ENCODE results near the gene RPF1. TPM values are rescaled to one million over a fixed set of nuclear protein-coding genes. Genes with fewer than 3 reads are reported as not detected.

RPF1 gene
- total and polyA plus RNA-seq, 2 of the 4 experiments (the other 2 are of a cell fraction), result 28.4 to 30.3 TPM

DNA sequence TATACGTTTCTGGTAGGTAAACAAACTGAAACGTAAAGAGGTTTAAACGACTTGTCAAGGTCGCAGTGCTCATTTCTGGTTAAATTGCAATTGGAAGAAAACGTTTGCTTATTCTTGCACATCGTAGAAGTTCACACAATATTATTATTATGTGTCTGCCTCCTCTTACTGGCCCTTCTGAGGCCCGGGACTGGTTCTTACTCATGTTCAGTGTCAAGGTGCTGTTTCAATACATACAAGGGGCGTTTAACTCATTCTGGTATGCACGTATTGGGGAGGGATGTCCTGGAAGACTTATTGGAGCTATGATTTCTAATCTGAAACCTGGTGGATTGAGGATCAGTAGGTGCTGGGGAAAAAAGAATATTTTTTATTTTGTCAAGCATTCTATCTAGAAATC is 932 bp downstream of the RPF1 start:
- no CpG with 5 or more reads among the region's 9 CpGs for WGBS, 2 experiments (ENCODE audit: extremely low coverage in 2 of 2, insufficient read length in 1 of 2)
- H3K27ac ChIP-seq (ENCODE audit: insufficient read depth, low read length), result 0 out of 2 replicates have a peak overlapping the region, but pooled peaks have one; percentile 21

More for the DNA sequence above, 932 bp downstream of the RPF1 start:
- peaks cover 3% of the 10 kb centered on the region for H3K4me1 ChIP-seq (ENCODE audit: control insufficient read depth, insufficient read depth, low read length)
- POLR2A ChIA-PET (ENCODE audit: unreplicated experiment), result interaction anchor here (0.6 to 0.8 kb wide), 2 partner anchors 26 to 1103 kb away, joined by 3 to 7 read pairs; no protein-coding TSS in a partner anchor
- H4K91ac ChIP-seq (ENCODE audit: insufficient read depth, low read depth, low read length), result no peak overlapping the region
- peak overlapping the region; percentile 60 for H3K4me3 ChIP-seq (ENCODE audit: insufficient read depth, low read depth, low read length)
- H3K27me3 ChIP-seq (ENCODE audit: control insufficient read depth, insufficient read depth, low read length), result no peaks in the 10 kb centered on the region
- H2BK15ac ChIP-seq (ENCODE audit: low read depth, low read length), result no peak overlapping the region
- DNase-seq (peak; percentile 6), ATAC-seq (ENCODE audit: low read depth) (no peak)
- H3K79me1 ChIP-seq (ENCODE audit: low read depth in 1 of 2, low read length in 2 of 2), result peaks cover 4 to 37% of the 10 kb centered on the region in 2 experiments; a peak in 3 of 4 replicates
- intact Hi-C loops (cut with micrococcal nuclease) (loop anchor here (1.0 kb wide), 1 partner anchor 141 kb away; no protein-coding TSS in a partner anchor), dilution Hi-C loops (cut with HindIII; ENCODE audit: low sequenced_read_pairs, unreplicated experiment) (no loop called here), in situ Hi-C loops (cut with MboI; ENCODE audit: low sequenced_read_pairs) (no loop called here)
- no peak overlapping the region for H2BK120ac ChIP-seq (ENCODE audit: low read depth, low read length)
- H4K8ac ChIP-seq (ENCODE audit: low read depth in 2 of 2, low read length in 2 of 2), result peak overlapping the region in 1 of 2 experiments; percentile 97; a peak in 2 of 4 replicates
- H3K14ac ChIP-seq (replicated peaks; ENCODE audit: low read depth, low read length), result peak overlapping the region; percentile 97; the same call in 1 of the 2 replicates
- H3K9me1 ChIP-seq (ENCODE audit: insufficient read depth, low read length), result peaks cover 4% of the 10 kb centered on the region; the same call in 1 of the 2 replicates
- peak overlapping the region; percentile 91 for H3K23ac ChIP-seq (ENCODE audit: low read depth, low read length)
- TF ChIP-seq MXI1 (IDR thresholded peaks at IDR 0.05; ENCODE audit: borderline replicate concordance, low read depth, low read length) (no peak), CEBPB (IDR thresholded peaks at IDR 0.05; ENCODE audit: low read depth, low read length) (no peak), RCOR1 (IDR thresholded peaks at IDR 0.05; ENCODE audit: insufficient replicate concordance, low read length) (no peak), POLR2A (IDR thresholded peaks at IDR 0.05; ENCODE audit: low read depth, low read length) (no peak), SMC3 (IDR thresholded peaks at IDR 0.05; ENCODE audit: low read depth, low read length) (no peak), RAD21 (IDR thresholded peaks at IDR 0.05; ENCODE audit: low read length) (no peak), CHD1 (IDR thresholded peaks at IDR 0.05; ENCODE audit: low read depth, low read length) (no peak), FOS (IDR thresholded peaks at IDR 0.05; ENCODE audit: low read depth, low read length) (no peak), CTCF (conservative IDR thresholded peaks at IDR 0.05; ENCODE audit: low read depth, low read length) (no peak), MAZ (IDR thresholded peaks at IDR 0.05; ENCODE audit: borderline replicate concordance, low read depth, low read length) (no peak), NFE2L2 (IDR thresholded peaks at IDR 0.05; ENCODE audit: low read depth, low read length) (no peak), BHLHE40 (IDR thresholded peaks at IDR 0.05; ENCODE audit: low read depth, low read length) (no peak), MAFK (IDR thresholded peaks at IDR 0.05; ENCODE audit: low read depth, low read length) (no peak)
- TF ChIP-seq, protein P1, sequence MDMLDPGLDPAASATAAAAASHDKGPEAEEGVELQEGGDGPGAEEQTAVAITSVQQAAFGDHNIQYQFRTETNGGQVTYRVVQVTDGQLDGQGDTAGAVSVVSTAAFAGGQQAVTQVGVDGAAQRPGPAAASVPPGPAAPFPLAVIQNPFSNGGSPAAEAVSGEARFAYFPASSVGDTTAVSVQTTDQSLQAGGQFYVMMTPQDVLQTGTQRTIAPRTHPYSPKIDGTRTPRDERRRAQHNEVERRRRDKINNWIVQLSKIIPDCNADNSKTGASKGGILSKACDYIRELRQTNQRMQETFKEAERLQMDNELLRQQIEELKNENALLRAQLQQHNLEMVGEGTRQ (IDR thresholded peaks at IDR 0.05; ENCODE audit: low read depth, low read length), result no peak
- TF ChIP-seq, protein P2, sequence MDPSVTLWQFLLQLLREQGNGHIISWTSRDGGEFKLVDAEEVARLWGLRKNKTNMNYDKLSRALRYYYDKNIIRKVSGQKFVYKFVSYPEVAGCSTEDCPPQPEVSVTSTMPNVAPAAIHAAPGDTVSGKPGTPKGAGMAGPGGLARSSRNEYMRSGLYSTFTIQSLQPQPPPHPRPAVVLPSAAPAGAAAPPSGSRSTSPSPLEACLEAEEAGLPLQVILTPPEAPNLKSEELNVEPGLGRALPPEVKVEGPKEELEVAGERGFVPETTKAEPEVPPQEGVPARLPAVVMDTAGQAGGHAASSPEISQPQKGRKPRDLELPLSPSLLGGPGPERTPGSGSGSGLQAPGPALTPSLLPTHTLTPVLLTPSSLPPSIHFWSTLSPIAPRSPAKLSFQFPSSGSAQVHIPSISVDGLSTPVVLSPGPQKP (IDR thresholded peaks at IDR 0.05; ENCODE audit: borderline replicate concordance, low read depth, low read length), result no peak
- H2AK9ac ChIP-seq (replicated peaks; ENCODE audit: low read depth, low read length, poor library complexity), result no peak overlapping the region
- H3K9ac ChIP-seq (ENCODE audit: low read depth, low read length), result peak overlapping the region; percentile 84
- no peak overlapping the region for H2BK20ac ChIP-seq (ENCODE audit: low read depth, low read length)
- no TSS peak for BruUV-seq (replicated peaks)
- peak overlapping the region; percentile 89; the same call in 1 of the 2 replicates for H3K4ac ChIP-seq (ENCODE audit: low read depth, low read length)
- peaks cover 6% of the 10 kb centered on the region for H3K36me3 ChIP-seq (ENCODE audit: control insufficient read depth, insufficient read depth, low read length)
- H3K18ac ChIP-seq (ENCODE audit: low read depth, low read length), result no peak overlapping the region
- H3K4me2 ChIP-seq (ENCODE audit: low read depth, low read length), result peak overlapping the region; percentile 88
- peak overlapping the region; percentile 67; the same call in 1 of the 2 replicates for H3K56ac ChIP-seq (ENCODE audit: extremely low read depth, insufficient read depth, low read length)
- no peaks in the 10 kb centered on the region for H3K9me3 ChIP-seq (ENCODE audit: control insufficient read depth, insufficient read depth, low read length)
- H4K5ac ChIP-seq (ENCODE audit: low read depth, low read length), result no peak overlapping the region
- CTCF ChIA-PET, result interaction anchor here (0.8 to 1.2 kb wide), 2 partner anchors 103 to 292 kb away, joined by 3 to 4 read pairs; no protein-coding TSS in a partner anchor
- no peak overlapping the region for H2AFZ ChIP-seq (replicated peaks; ENCODE audit: low read length, poor library complexity)
- no peak overlapping the region for H2AK5ac ChIP-seq (ENCODE audit: low read depth, low read length)
- peak overlapping the region; percentile 57 for H2BK5ac ChIP-seq (ENCODE audit: low read depth, low read length, poor library complexity, severe bottlenecking)
- peaks cover 4% of the 10 kb centered on the region for H4K20me1 ChIP-seq (ENCODE audit: insufficient read depth, low read length)

Measured in IMR-90 (cell line).